ENCODE results near the gene FCER2.

The FCER2 gene

DNA sequence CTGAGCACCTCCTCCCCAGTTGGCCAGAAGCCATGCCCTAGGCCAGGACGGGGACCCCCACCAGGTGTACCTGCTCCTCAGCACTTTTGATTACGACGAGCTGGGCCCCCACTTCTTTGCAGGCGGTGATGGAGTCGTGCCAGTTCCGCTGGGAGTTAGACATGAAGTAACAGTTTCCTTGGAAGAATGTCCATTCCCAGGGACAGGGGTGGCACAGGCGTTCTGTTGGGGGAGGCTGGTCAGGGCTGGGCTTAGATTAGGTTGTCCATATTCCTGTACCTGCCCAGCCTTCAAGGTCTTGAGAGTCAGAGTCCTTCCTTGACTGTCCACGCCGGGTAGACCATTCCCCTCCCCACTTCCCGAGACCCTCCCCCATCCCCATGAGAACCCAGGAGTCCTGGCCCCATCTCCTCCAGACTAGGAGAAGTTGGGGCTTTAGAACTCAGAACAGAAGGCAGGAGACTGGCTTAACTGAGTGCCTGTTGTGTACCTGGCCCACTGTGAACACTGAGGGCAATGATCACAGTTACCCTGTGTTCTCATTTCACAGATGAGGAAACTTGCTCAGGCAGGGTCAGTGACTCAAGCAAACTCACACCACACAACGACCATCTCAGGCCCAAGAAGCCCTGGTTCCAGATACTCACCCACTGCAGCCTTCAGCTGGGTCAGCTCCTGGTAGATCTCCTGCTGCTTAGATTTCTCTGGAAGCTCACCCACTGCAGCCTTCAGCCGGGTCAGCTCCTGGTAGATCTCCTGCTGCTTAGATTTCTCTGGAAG, 43.1 kb upstream of the FCER2 start:
- H3K27me3 ChIP-seq (ENCODE audit: insufficient read depth, low read length) = 0 out of 2 replicates have a peak, but pooled peaks cover under 1% of the 10 kb centered on the region
- H3K9ac ChIP-seq (ENCODE audit: low read length) = no peak overlapping the region
- 0 out of 2 replicates have a peak, but pooled peaks cover 2% of the 10 kb centered on the region for H3K9me3 ChIP-seq (ENCODE audit: low read length)
- H3K4me2 ChIP-seq (ENCODE audit: low read length) = no peak overlapping the region
- H3K79me2 ChIP-seq (ENCODE audit: insufficient read depth, low read length) = no peaks in the 10 kb centered on the region
- no peak overlapping the region for H3K27ac ChIP-seq (ENCODE audit: low read depth, low read length, poor library complexity, severe bottlenecking)
- H3F3A ChIP-seq (ENCODE audit: insufficient read depth, low read length) = no peaks in the 10 kb centered on the region
- no peaks in the 10 kb centered on the region for H3K36me3 ChIP-seq (ENCODE audit: insufficient read depth, low read length)
- TF ChIP-seq, protein P1, sequence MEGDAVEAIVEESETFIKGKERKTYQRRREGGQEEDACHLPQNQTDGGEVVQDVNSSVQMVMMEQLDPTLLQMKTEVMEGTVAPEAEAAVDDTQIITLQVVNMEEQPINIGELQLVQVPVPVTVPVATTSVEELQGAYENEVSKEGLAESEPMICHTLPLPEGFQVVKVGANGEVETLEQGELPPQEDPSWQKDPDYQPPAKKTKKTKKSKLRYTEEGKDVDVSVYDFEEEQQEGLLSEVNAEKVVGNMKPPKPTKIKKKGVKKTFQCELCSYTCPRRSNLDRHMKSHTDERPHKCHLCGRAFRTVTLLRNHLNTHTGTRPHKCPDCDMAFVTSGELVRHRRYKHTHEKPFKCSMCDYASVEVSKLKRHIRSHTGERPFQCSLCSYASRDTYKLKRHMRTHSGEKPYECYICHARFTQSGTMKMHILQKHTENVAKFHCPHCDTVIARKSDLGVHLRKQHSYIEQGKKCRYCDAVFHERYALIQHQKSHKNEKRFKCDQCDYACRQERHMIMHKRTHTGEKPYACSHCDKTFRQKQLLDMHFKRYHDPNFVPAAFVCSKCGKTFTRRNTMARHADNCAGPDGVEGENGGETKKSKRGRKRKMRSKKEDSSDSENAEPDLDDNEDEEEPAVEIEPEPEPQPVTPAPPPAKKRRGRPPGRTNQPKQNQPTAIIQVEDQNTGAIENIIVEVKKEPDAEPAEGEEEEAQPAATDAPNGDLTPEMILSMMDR (IDR thresholded peaks at IDR 0.05; ENCODE audit: low read length) = no peak
- TF ChIP-seq EZH2 (IDR thresholded peaks at IDR 0.05; ENCODE audit: borderline replicate concordance, low read length) = no peak
- no peaks in the 10 kb centered on the region for H3K9me2 ChIP-seq (ENCODE audit: low read depth, low read length)
- H4K20me1 ChIP-seq (ENCODE audit: insufficient read depth, low read length) = no peaks in the 10 kb centered on the region
- H2AFZ ChIP-seq (ENCODE audit: low read length) = no peak overlapping the region
- no peak overlapping the region for H3K4me3 ChIP-seq (ENCODE audit: low read depth, low read length, poor library complexity, severe bottlenecking)
- H3K4me1 ChIP-seq (ENCODE audit: insufficient read depth, low read length, severe bottlenecking) = no peaks in the 10 kb centered on the region

DNA sequence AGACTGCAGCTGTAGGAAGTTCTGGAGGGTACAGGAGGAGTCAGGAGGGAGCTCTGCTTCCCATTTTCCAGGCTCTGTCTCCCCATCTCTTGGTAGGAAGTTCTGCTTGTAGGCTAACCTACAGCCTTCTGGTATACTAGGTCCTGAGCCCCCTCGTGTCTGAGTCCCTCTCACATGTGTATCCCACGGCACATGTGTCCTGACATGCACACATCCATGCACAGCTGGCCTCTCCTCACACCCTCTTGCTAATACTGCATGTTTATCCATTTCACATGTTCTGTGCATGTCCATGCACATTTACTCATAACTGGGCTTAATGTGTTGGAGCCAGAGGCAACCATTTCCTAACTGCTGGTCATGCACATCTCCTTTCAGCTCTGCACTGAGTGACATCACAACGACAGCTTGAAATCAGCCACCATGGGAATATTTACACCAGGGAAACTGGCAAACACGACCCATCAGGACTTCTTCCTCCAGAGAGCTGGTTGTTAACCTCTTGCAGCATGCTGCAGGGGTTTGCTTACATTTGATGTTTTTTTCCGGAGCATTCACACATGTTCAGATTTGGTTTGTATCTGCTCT, 42.4 kb upstream of the FCER2 start:
- H3K36me3 ChIP-seq (ENCODE audit: insufficient read depth, low read length) = no peaks in the 10 kb centered on the region
- H3K4me1 ChIP-seq (ENCODE audit: insufficient read depth, low read length, severe bottlenecking) = no peaks in the 10 kb centered on the region
- H2AFZ ChIP-seq (ENCODE audit: low read length) = no peak overlapping the region
- no peaks in the 10 kb centered on the region for H3F3A ChIP-seq (ENCODE audit: insufficient read depth, low read length)
- H3K27ac ChIP-seq (ENCODE audit: low read depth, low read length, poor library complexity, severe bottlenecking) = no peak overlapping the region
- 0 out of 2 replicates have a peak, but pooled peaks cover 5% of the 10 kb centered on the region for H3K27me3 ChIP-seq (ENCODE audit: insufficient read depth, low read length)
- no peak overlapping the region for H3K4me3 ChIP-seq (ENCODE audit: low read depth, low read length, poor library complexity, severe bottlenecking)
- H3K9me3 ChIP-seq (ENCODE audit: low read length) = 0 out of 2 replicates have a peak, but pooled peaks cover 2% of the 10 kb centered on the region
- TF ChIP-seq, protein P1 (IDR thresholded peaks at IDR 0.05; ENCODE audit: low read length) = no peak
- TF ChIP-seq EZH2 (IDR thresholded peaks at IDR 0.05; ENCODE audit: borderline replicate concordance, low read length) = no peak
- H3K4me2 ChIP-seq (ENCODE audit: low read length) = no peak overlapping the region
- H3K79me2 ChIP-seq (ENCODE audit: insufficient read depth, low read length) = no peaks in the 10 kb centered on the region
- H3K9me2 ChIP-seq (ENCODE audit: low read depth, low read length) = no peaks in the 10 kb centered on the region
- H3K9ac ChIP-seq (ENCODE audit: low read length) = no peak overlapping the region
- H4K20me1 ChIP-seq (ENCODE audit: insufficient read depth, low read length) = no peaks in the 10 kb centered on the region

DNA sequence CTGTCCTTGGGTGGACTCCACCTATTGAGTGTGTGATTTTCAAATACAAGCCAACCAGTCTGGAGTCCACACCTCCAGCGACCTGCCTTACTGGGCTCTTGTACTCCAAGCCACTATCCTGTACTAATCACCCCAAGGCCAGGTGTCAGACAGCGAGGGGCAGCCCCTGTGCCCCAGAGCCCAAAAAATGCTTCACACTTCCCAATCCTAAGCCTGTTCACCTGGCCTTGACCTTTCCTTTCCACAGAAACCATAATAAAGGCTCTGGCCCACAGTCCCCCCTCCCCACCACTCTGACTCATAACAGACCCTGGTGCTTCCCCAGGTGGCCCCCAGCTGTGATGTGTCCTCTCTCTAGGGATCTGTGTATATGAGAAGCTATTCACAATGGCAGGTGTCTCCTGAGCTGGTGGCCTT, 41.5 kb upstream of the FCER2 start:
- Histone ChIP-seq H4K20me1 (ENCODE audit: insufficient read depth, low read length) (no peaks in the 10 kb centered on the region), H3K9me3 (ENCODE audit: low read length) (0 out of 2 replicates have a peak, but pooled peaks cover 2% of the 10 kb centered on the region), H3K79me2 (ENCODE audit: insufficient read depth, low read length) (no peaks in the 10 kb centered on the region), H3F3A (ENCODE audit: insufficient read depth, low read length) (no peaks in the 10 kb centered on the region), H3K36me3 (ENCODE audit: insufficient read depth, low read length) (no peaks in the 10 kb centered on the region), H3K4me1 (ENCODE audit: insufficient read depth, low read length, severe bottlenecking) (no peaks in the 10 kb centered on the region), H3K9ac (ENCODE audit: low read length) (no peak overlapping the region), H3K4me3 (ENCODE audit: low read depth, low read length, poor library complexity, severe bottlenecking) (no peak overlapping the region), H3K27me3 (ENCODE audit: insufficient read depth, low read length) (0 out of 2 replicates have a peak, but pooled peaks cover 5% of the 10 kb centered on the region), H2AFZ (ENCODE audit: low read length) (no peak overlapping the region), H3K27ac (ENCODE audit: low read depth, low read length, poor library complexity, severe bottlenecking) (no peak overlapping the region), H3K4me2 (ENCODE audit: low read length) (no peak overlapping the region), H3K9me2 (ENCODE audit: low read depth, low read length) (no peaks in the 10 kb centered on the region)
- TF ChIP-seq, protein P1 (IDR thresholded peaks at IDR 0.05; ENCODE audit: low read length) = no peak
- no peak for TF ChIP-seq EZH2 (IDR thresholded peaks at IDR 0.05; ENCODE audit: borderline replicate concordance, low read length)
